Keratinocyte (primary cell): Measurements from ENCODE around the gene PRMT2. TPM values are rescaled to one million over a fixed set of nuclear protein-coding genes. Genes with fewer than 3 reads are reported as not detected.

Source experiments
- DNase-seq: peaks from one replicate; pipeline ENCODE4 v3.0.0-alpha.2; 2011; ENCODE audit warnings: low read depth, missing footprints, low spot score
- FAIRE-seq: peaks from 2 replicates; lab custom pipeline; 2011; peaks lifted over from hg19 to GRCh38; lab: Jason Lieb, UNC
- H2AFZ ChIP-seq: 2 replicates; pipeline ENCODE4 v1.6.0; 2012; ENCODE audit warnings: low read length, control low read depth, inconsistent platforms; ENCODE audit not compliant: control insufficient read depth
- H3K27ac ChIP-seq: 2 replicates; pipeline ENCODE4 v1.5.1; 2011; ENCODE audit warnings: low read length; ENCODE audit not compliant: control insufficient read depth, insufficient read depth
- H3K27me3 ChIP-seq: 3 replicates; pipeline ENCODE4 v1.6.0; 2011; ENCODE audit warnings: low read length; ENCODE audit not compliant: control insufficient read depth, insufficient read depth; ENCODE audit errors: extremely low read depth
- H3K36me3 ChIP-seq, 2 experiments: 2 replicates in 1 of 2; 3 replicates in 1 of 2; pipeline ENCODE4 v1.5.1; 2011; ENCODE audit warnings: low read length in 2 of 2, mild to moderate bottlenecking in 1 of 2; ENCODE audit not compliant: control insufficient read depth in 2 of 2, insufficient read depth in 2 of 2; ENCODE audit errors: extremely low read depth in 1 of 2
- H3K4me1 ChIP-seq: 3 replicates; pipeline ENCODE4 v1.5.1; 2011; ENCODE audit warnings: low read length; ENCODE audit not compliant: control insufficient read depth, insufficient read depth; ENCODE audit errors: extremely low read depth
- H3K4me2 ChIP-seq: 3 replicates; pipeline ENCODE4 v1.6.0; 2011; ENCODE audit warnings: low read depth, low read length; ENCODE audit not compliant: control insufficient read depth, insufficient read depth; ENCODE audit errors: extremely low read depth
- H3K4me3 ChIP-seq, 3 experiments: fragments of 200-600 bp in 1 of 3; sonication (generic) in 1 of 3; 2 replicates in 2 of 3; 3 replicates in 1 of 3; pipeline ENCODE4 v1.5.1; 2011 to 2016; ENCODE audit warnings: low read length in 3 of 3, mild to moderate bottlenecking in 3 of 3, control low read depth in 2 of 3, inconsistent platforms in 1 of 3, low read depth in 1 of 3, mixed read lengths in 1 of 3, mixed run types in 1 of 3, moderate library complexity in 1 of 3; ENCODE audit not compliant: control insufficient read depth in 2 of 3, insufficient read depth in 2 of 3; ENCODE audit errors: extremely low read depth in 1 of 3
- H3K79me2 ChIP-seq: 2 replicates; pipeline ENCODE4 v1.6.0; 2012; ENCODE audit warnings: low read length; ENCODE audit not compliant: control insufficient read depth, insufficient read depth
- H3K9ac ChIP-seq: 3 replicates; pipeline ENCODE4 v1.6.0; 2011; ENCODE audit warnings: low read length; ENCODE audit not compliant: control insufficient read depth, insufficient read depth; ENCODE audit errors: extremely low read depth
- H3K9me1 ChIP-seq: 3 replicates; pipeline ENCODE4 v1.6.0; 2011; ENCODE audit warnings: low read length; ENCODE audit not compliant: control insufficient read depth, insufficient read depth; ENCODE audit errors: extremely low read depth
- H3K9me3 ChIP-seq: 2 replicates; pipeline ENCODE4 v1.5.1; 2012; ENCODE audit warnings: low read depth, low read length; ENCODE audit not compliant: control insufficient read depth
- H4K20me1 ChIP-seq: 3 replicates; pipeline ENCODE4 v1.6.0; 2011; ENCODE audit warnings: low read length; ENCODE audit not compliant: control insufficient read depth, insufficient read depth; ENCODE audit errors: extremely low read depth
- EZH2 ChIP-seq: IDR thresholded peaks from one replicate; pipeline ENCODE4 v1.6.1; 2012; ENCODE audit warnings: inconsistent platforms, mild to moderate bottlenecking, low read length, moderate library complexity
- dilution Hi-C: fragments of 300-500 bp; cut with MboI; formaldehyde crosslinking; loops from one replicate; pipeline ENCODE4 v1.7.0; 2020; ENCODE audit warnings: low sequenced_read_pairs; ENCODE audit not compliant: extremely low pct_ligation_motif_present
- polyA plus RNA-seq, 5 experiments: library from polyadenylated mRNA; depleted of rRNA in 3 of 5; stranded (reverse) in 3 of 5; stranded (forward) in 1 of 5; unstranded in 1 of 5; fragments of >200 nt; gene quantifications; 1 replicate in 1 of 5; 2 replicates in 3 of 5; 3 replicates in 1 of 5; pipeline versions ENCODE4 v1.2.1 to v1.2.3, GENCODE V29; 2011 to 2012; ENCODE audit warnings: missing spikeins in 2 of 5, low read depth in 1 of 5, low replicate concordance in 1 of 5
- TF ChIP-seq, protein P1 (sequence below), 3 experiments: IDR thresholded peaks in 1 of 3; conservative IDR thresholded peaks in 1 of 3; optimal IDR thresholded peaks in 1 of 3; 2 replicates in 2 of 3; 3 replicates in 1 of 3; pipeline versions ENCODE3 to v1.5.1; 2011; ENCODE audit warnings: low read length in 3 of 3, mild to moderate bottlenecking in 3 of 3, moderate library complexity in 2 of 3, control low read depth in 1 of 3, inconsistent platforms in 1 of 3; ENCODE audit not compliant: insufficient read depth in 2 of 3; ENCODE audit errors: extremely low read depth in 1 of 3

The PRMT2 gene
- polyA plus RNA-seq, 1 donor (not counting 4 experiments of a cell fraction or from before 2014, with no cell fraction given): 97.3 TPM

GRCh38 chr21:46610018-46610701, 25.3 kb upstream of the PRMT2 start:
- H4K20me1 ChIP-seq: no peaks in the 10 kb centered on the region
- no peaks in the 10 kb centered on the region for H3K9me3 ChIP-seq
- no peaks in the 10 kb centered on the region for H3K36me3 ChIP-seq
- H3K4me3 ChIP-seq: no peak overlapping the region
- TF ChIP-seq, protein P1, sequence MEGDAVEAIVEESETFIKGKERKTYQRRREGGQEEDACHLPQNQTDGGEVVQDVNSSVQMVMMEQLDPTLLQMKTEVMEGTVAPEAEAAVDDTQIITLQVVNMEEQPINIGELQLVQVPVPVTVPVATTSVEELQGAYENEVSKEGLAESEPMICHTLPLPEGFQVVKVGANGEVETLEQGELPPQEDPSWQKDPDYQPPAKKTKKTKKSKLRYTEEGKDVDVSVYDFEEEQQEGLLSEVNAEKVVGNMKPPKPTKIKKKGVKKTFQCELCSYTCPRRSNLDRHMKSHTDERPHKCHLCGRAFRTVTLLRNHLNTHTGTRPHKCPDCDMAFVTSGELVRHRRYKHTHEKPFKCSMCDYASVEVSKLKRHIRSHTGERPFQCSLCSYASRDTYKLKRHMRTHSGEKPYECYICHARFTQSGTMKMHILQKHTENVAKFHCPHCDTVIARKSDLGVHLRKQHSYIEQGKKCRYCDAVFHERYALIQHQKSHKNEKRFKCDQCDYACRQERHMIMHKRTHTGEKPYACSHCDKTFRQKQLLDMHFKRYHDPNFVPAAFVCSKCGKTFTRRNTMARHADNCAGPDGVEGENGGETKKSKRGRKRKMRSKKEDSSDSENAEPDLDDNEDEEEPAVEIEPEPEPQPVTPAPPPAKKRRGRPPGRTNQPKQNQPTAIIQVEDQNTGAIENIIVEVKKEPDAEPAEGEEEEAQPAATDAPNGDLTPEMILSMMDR (optimal IDR thresholded peaks at IDR 0.05 in 1 of 3, IDR thresholded peaks at IDR 0.05 in 1 of 3, conservative IDR thresholded peaks at IDR 0.05 in 1 of 3; ENCODE audit: extremely low read depth in 1 of 3, insufficient read depth in 2 of 3, low read length in 3 of 3): no peak
- TF ChIP-seq EZH2: no peak
- FAIRE-seq: no peak
- no peaks in the 10 kb centered on the region for H3K9me1 ChIP-seq
- H3K9ac ChIP-seq: no peak overlapping the region
- dilution Hi-C loops: no loop called here
- H3K27me3 ChIP-seq: peaks cover 16% of the 10 kb centered on the region
- H3K4me2 ChIP-seq: no peak overlapping the region
- no peak for DNase-seq
- H3K79me2 ChIP-seq: no peaks in the 10 kb centered on the region
- no peak overlapping the region for H3K27ac ChIP-seq
- no peak overlapping the region for H2AFZ ChIP-seq
- H3K4me1 ChIP-seq: no peaks in the 10 kb centered on the region

- FAIRE-seq: no peak
Observed at GRCh38 chr21:46613391-46613790, 22.1 kb upstream of the PRMT2 start.

More at GRCh38 chr21:46613391-46613790, 22.1 kb upstream of the PRMT2 start:
- Histone ChIP-seq H3K79me2 (no peaks in the 10 kb centered on the region), H3K27me3 (peaks cover 9% of the 10 kb centered on the region), H3K4me3 (no peak overlapping the region), H3K9me1 (no peaks in the 10 kb centered on the region), H2AFZ (no peak overlapping the region), H3K4me1 (no peaks in the 10 kb centered on the region), H3K27ac (no peak overlapping the region), H3K9ac (no peak overlapping the region), H3K4me2 (no peak overlapping the region), H4K20me1 (no peaks in the 10 kb centered on the region), H3K9me3 (no peaks in the 10 kb centered on the region), H3K36me3 (no peaks in the 10 kb centered on the region)
- dilution Hi-C loops: no loop called here
- TF ChIP-seq EZH2: no peak
- TF ChIP-seq, protein P1 (optimal IDR thresholded peaks at IDR 0.05 in 1 of 3, IDR thresholded peaks at IDR 0.05 in 1 of 3, conservative IDR thresholded peaks at IDR 0.05 in 1 of 3; ENCODE audit: extremely low read depth in 1 of 3, insufficient read depth in 2 of 3, low read length in 3 of 3): no peak
- no peak for DNase-seq
